Keratinocyte (primary cell): ENCODE measurements around the gene FNTB.

Experiments
- CTCF ChIP-seq, 3 experiments: IDR thresholded peaks in 1 of 3; conservative IDR thresholded peaks in 1 of 3; optimal IDR thresholded peaks in 1 of 3; 2 replicates in 2 of 3; 3 replicates in 1 of 3; pipeline versions ENCODE3 to v1.5.1; 2011; ENCODE audit warnings: low read length in 3 of 3, mild to moderate bottlenecking in 3 of 3, moderate library complexity in 2 of 3, control low read depth in 1 of 3, inconsistent platforms in 1 of 3; ENCODE audit not compliant: insufficient read depth in 2 of 3; ENCODE audit errors: extremely low read depth in 1 of 3
- EZH2 ChIP-seq: IDR thresholded peaks from one replicate; pipeline ENCODE4 v1.6.1; 2012; ENCODE audit warnings: inconsistent platforms, mild to moderate bottlenecking, low read length, moderate library complexity

- TF ChIP-seq CTCF (optimal IDR thresholded peaks at IDR 0.05 in 1 of 3, IDR thresholded peaks at IDR 0.05 in 1 of 3, conservative IDR thresholded peaks at IDR 0.05 in 1 of 3; ENCODE audit: extremely low read depth in 1 of 3, insufficient read depth in 2 of 3, low read length in 3 of 3) (no peak), EZH2 (no peak)
These were observed 29.8 kb downstream of the FNTB start for GRCh38 chr14:65016471-65016870.
